SK-N-SH (cell line): ENCODE measurements around the gene C6orf15. TPM values are rescaled to one million over a fixed set of nuclear protein-coding genes. Genes with fewer than 3 reads are reported as not detected.

Experiments
- CTCF ChIA-PET: fragments of 300-600, 350-600 bp; formaldehyde crosslinking; extraction: SDS; loops from one replicate; lab custom pipeline; 2021; lab: Yijun Ruan, JAX
- POLR2A ChIA-PET: fragments of 350-600 bp; sonication (Branson Sonifier 250); formaldehyde crosslinking; extraction: SDS; loops from one replicate; lab custom pipeline; 2020; ENCODE audit warnings: antibody characterized with exemption, inconsistent platforms; lab: Yijun Ruan, JAX
- DNase-seq: peaks from one replicate; pipeline ENCODE4 v3.0.0; 2012
- H2AFZ ChIP-seq: fragments of 200-600 bp; sonication (generic); 2 replicates; pipeline ENCODE4 v1.8.1; 2016; ENCODE audit warnings: antibody characterized with exemption, mild to moderate bottlenecking, low read depth
- H3F3A ChIP-seq: fragments of 200-600 bp; sonication (generic); replicated peaks from 2 replicates; pipeline ENCODE3; 2016; ENCODE audit warnings: antibody characterized with exemption, mild to moderate bottlenecking; ENCODE audit not compliant: insufficient read depth
- H3K27ac ChIP-seq, 2 experiments: fragments of 200-500 bp in 1 of 2; fragments of 200-600 bp in 1 of 2; sonication (Bioruptor generic) in 1 of 2; sonication (generic), shearing (Covaris generic) in 1 of 2; 2 replicates each; pipeline versions ENCODE4 v1.5.1 to v1.6.1; 2014 to 2016; ENCODE audit warnings: low read depth in 2 of 2, inconsistent platforms in 1 of 2, low read length in 1 of 2, mild to moderate bottlenecking in 1 of 2, mixed read lengths in 1 of 2
- H3K27me3 ChIP-seq: fragments of 200-600 bp; sonication (generic), shearing (Covaris generic); 2 replicates; pipeline ENCODE4 v1.6.1; 2016; ENCODE audit warnings: mixed run types; ENCODE audit not compliant: insufficient read depth
- H3K36me3 ChIP-seq, 2 experiments: fragments of 200-500 bp in 1 of 2; fragments of 200-600 bp in 1 of 2; sonication (Bioruptor generic) in 1 of 2; sonication (generic) in 1 of 2; replicated peaks in 1 of 2; 2 replicates each; pipeline versions ENCODE3 to v1.5.1; 2014 to 2016; ENCODE audit warnings: low read length in 1 of 2, mild to moderate bottlenecking in 1 of 2; ENCODE audit not compliant: insufficient read depth in 2 of 2, control insufficient read depth in 1 of 2
- H3K4me1 ChIP-seq, 2 experiments: fragments of 200-500 bp in 1 of 2; fragments of 200-600 bp in 1 of 2; sonication (Bioruptor generic) in 1 of 2; sonication (generic), shearing (Covaris generic) in 1 of 2; 2 replicates each; pipeline versions ENCODE4 v1.5.1 to v1.6.1; 2014 to 2016; ENCODE audit warnings: low read depth in 1 of 2, low read length in 1 of 2, mixed run types in 1 of 2; ENCODE audit not compliant: insufficient read depth in 2 of 2, control insufficient read depth in 1 of 2
- H3K4me2 ChIP-seq: fragments of 200-600 bp; sonication (generic), shearing (Covaris generic); 2 replicates; pipeline ENCODE4 v1.6.1; 2017; ENCODE audit warnings: mixed run types
- H3K4me3 ChIP-seq, 2 experiments: fragments of 200-500 bp in 1 of 2; fragments of 200-600 bp in 1 of 2; sonication (Bioruptor generic) in 1 of 2; sonication (generic), shearing (Covaris generic) in 1 of 2; 2 replicates each; pipeline versions ENCODE4 v1.5.1 to v1.8.1; 2014 to 2016; ENCODE audit warnings: low read depth in 2 of 2, inconsistent platforms in 1 of 2, low read length in 1 of 2, mild to moderate bottlenecking in 1 of 2, mixed read lengths in 1 of 2, moderate library complexity in 1 of 2
- H3K79me2 ChIP-seq: fragments of 200-600 bp; sonication (generic); 2 replicates; pipeline ENCODE4 v1.8.1; 2017; ENCODE audit warnings: mild to moderate bottlenecking; ENCODE audit not compliant: insufficient read depth
- H3K9ac ChIP-seq: fragments of 200-600 bp; sonication (generic); 2 replicates; pipeline ENCODE4 v1.6.1; 2017; ENCODE audit warnings: mixed run types
- H3K9me2 ChIP-seq: fragments of 200-600 bp; sonication (generic); 2 replicates; pipeline ENCODE4 v1.6.1; 2017; ENCODE audit warnings: mixed run types
- H3K9me3 ChIP-seq: fragments of 200-600 bp; sonication (generic); 2 replicates; pipeline ENCODE4 v1.6.1; 2017; ENCODE audit warnings: mixed run types, mild to moderate bottlenecking, moderate library complexity
- H4K20me1 ChIP-seq: fragments of 200-600 bp; sonication (generic); 2 replicates; pipeline ENCODE4 v1.6.1; 2017; ENCODE audit warnings: mild to moderate bottlenecking, mixed run types; ENCODE audit not compliant: insufficient read depth
- ELF1 ChIP-seq: IDR thresholded peaks from 2 replicates; pipeline ENCODE4 v1.4.0; 2012
- EP300 ChIP-seq, 2 experiments: IDR thresholded peaks; 2 replicates each; pipeline versions ENCODE4 v1.4.0 to v1.6.1; 2012; ENCODE audit warnings: borderline replicate concordance in 1 of 2, low read depth in 1 of 2, low read length in 1 of 2
- FOSL2 ChIP-seq: IDR thresholded peaks from 2 replicates; pipeline ENCODE4 v1.4.0; 2012; ENCODE audit warnings: low read depth, mild to moderate bottlenecking, moderate library complexity, borderline replicate concordance
- FOXJ3 ChIP-seq: sonication (generic); formaldehyde crosslinking; IDR thresholded peaks from 2 replicates; pipeline ENCODE4 v1.5.1; 2020; ENCODE audit warnings: mild to moderate bottlenecking, missing genetic modification reagents
- FOXM1 ChIP-seq: IDR thresholded peaks from 2 replicates; pipeline ENCODE4 v1.4.0; 2012; ENCODE audit warnings: low read depth, mild to moderate bottlenecking
- MXI1 ChIP-seq: IDR thresholded peaks from 2 replicates; pipeline ENCODE4 v1.6.1; 2012; ENCODE audit warnings: mild to moderate bottlenecking, low read depth, low read length, improper control_type of control experiment
- POLR2AphosphoS5 ChIP-seq: IDR thresholded peaks from 2 replicates; pipeline ENCODE4 v1.6.1; 2012; ENCODE audit warnings: low read depth, low read length
- TCF12 ChIP-seq: IDR thresholded peaks from 2 replicates; pipeline ENCODE4 v1.4.0; 2012
- TEAD4 ChIP-seq: IDR thresholded peaks from 2 replicates; pipeline ENCODE4 v1.4.0; 2012; ENCODE audit warnings: mild to moderate bottlenecking, borderline replicate concordance; ENCODE audit not compliant: insufficient read depth
- WGBS: methylation state at CpG from one replicate; pipeline ENCODE4 v1.1.6; 2017; ENCODE audit warnings: low lambda C conversion rate; 5-methylcytosine and 5-hydroxymethylcytosine counted together
- polyA plus RNA-seq, 3 experiments: library from polyadenylated mRNA; depleted of rRNA; stranded (reverse); fragments of >200 nt; gene quantifications; 2 replicates each; pipeline ENCODE4 v1.2.3, GENCODE V29; 2012
- TF ChIP-seq, protein P1 (sequence below): fragments of 150-350 bp; IDR thresholded peaks from 2 replicates; pipeline ENCODE4 v1.6.1; 2017; ENCODE audit warnings: antibody characterized with exemption, low read length, low read depth, borderline replicate concordance
- TF ChIP-seq, protein P2 (sequence below): IDR thresholded peaks from 2 replicates; pipeline ENCODE4 v1.4.0; 2012; ENCODE audit warnings: low read depth, borderline replicate concordance
- TF ChIP-seq, protein P3 (sequence below): fragments of 200-600 bp; sonication (generic); IDR thresholded peaks from 2 replicates; pipeline ENCODE4 v1.6.1; 2017; ENCODE audit warnings: antibody characterized with exemption, mild to moderate bottlenecking, moderate library complexity

C6orf15 gene
- polyA plus RNA-seq, 1 of the 3 experiments (the other 2 are of a cell fraction) = not detected

DNA sequence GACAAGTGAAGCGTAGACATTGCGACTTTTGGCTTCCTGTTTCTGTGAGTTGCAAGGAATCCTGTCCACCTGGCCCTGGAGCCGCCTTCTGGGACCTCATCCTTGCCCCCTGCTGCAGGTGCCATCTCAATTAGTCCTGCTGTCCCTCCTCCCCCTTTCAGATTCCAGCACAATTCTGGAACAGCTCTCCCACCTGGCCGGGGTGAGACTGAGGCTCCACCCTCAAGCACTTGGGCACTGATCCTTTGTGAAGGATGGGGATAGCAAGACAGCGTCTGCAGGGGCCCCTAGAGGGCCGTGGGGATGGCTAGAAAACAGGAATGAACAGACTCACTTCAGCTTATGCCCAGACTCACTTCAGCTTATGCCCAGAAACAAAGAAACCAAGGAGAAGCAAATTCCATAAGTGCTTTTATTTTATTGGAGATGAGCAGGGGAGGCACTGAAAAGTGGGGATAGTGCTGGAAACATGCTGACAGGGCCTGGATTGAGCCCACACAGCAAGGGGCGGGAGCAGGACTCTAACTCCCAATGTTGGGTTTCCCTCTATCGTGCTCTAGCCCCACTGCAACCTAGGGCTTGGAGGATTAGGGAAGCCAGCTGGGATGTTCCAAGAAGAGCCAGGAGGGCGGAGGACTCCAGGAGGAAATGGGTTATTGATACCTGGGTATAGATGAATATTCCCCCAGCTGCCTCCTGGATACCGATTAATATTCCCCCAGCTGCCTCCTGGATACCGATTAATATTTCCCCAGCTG, 1.4 kb downstream of the C6orf15 start:
- DNase-seq = no peak
- H3K4me2 ChIP-seq = no peak overlapping the region
- H2AFZ ChIP-seq = no peak overlapping the region
- no peaks in the 10 kb centered on the region for H3K36me3 ChIP-seq
- peaks cover 9% of the 10 kb centered on the region for H3K79me2 ChIP-seq
- TF ChIP-seq, protein P1, sequence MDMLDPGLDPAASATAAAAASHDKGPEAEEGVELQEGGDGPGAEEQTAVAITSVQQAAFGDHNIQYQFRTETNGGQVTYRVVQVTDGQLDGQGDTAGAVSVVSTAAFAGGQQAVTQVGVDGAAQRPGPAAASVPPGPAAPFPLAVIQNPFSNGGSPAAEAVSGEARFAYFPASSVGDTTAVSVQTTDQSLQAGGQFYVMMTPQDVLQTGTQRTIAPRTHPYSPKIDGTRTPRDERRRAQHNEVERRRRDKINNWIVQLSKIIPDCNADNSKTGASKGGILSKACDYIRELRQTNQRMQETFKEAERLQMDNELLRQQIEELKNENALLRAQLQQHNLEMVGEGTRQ = no peak
- TF ChIP-seq FOXJ3 (CRISPR knock-in tag) (no peak), TCF12 (no peak), ELF1 (no peak), MXI1 (no peak), EP300 (IDR thresholded peaks at IDR 0.05; ENCODE audit: borderline replicate concordance in 1 of 2, low read depth in 1 of 2, low read length in 1 of 2) (no peak), FOSL2 (no peak), TEAD4 (no peak), FOXM1 (no peak), POLR2AphosphoS5 (no peak)
- TF ChIP-seq, protein P2, sequence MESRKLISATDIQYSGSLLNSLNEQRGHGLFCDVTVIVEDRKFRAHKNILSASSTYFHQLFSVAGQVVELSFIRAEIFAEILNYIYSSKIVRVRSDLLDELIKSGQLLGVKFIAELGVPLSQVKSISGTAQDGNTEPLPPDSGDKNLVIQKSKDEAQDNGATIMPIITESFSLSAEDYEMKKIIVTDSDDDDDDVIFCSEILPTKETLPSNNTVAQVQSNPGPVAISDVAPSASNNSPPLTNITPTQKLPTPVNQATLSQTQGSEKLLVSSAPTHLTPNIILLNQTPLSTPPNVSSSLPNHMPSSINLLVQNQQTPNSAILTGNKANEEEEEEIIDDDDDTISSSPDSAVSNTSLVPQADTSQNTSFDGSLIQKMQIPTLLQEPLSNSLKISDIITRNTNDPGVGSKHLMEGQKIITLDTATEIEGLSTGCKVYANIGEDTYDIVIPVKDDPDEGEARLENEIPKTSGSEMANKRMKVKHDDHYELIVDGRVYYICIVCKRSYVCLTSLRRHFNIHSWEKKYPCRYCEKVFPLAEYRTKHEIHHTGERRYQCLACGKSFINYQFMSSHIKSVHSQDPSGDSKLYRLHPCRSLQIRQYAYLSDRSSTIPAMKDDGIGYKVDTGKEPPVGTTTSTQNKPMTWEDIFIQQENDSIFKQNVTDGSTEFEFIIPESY = no peak
- TF ChIP-seq, protein P3, sequence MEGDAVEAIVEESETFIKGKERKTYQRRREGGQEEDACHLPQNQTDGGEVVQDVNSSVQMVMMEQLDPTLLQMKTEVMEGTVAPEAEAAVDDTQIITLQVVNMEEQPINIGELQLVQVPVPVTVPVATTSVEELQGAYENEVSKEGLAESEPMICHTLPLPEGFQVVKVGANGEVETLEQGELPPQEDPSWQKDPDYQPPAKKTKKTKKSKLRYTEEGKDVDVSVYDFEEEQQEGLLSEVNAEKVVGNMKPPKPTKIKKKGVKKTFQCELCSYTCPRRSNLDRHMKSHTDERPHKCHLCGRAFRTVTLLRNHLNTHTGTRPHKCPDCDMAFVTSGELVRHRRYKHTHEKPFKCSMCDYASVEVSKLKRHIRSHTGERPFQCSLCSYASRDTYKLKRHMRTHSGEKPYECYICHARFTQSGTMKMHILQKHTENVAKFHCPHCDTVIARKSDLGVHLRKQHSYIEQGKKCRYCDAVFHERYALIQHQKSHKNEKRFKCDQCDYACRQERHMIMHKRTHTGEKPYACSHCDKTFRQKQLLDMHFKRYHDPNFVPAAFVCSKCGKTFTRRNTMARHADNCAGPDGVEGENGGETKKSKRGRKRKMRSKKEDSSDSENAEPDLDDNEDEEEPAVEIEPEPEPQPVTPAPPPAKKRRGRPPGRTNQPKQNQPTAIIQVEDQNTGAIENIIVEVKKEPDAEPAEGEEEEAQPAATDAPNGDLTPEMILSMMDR = no peak
- no peaks in the 10 kb centered on the region for H3K9me3 ChIP-seq
- H3K4me3 ChIP-seq = no peak overlapping the region
- no peak overlapping the region for H3K27ac ChIP-seq
- ChIA-PET POLR2A (no interaction called here), CTCF (interaction anchor here (0.6 to 4.8 kb wide), 6 partner anchors 17 to 82 kb away, joined by 3 to 20 read pairs (median 4); no protein-coding TSS in a partner anchor)
- no peaks in the 10 kb centered on the region for H3K9me2 ChIP-seq
- H3K27me3 ChIP-seq = no peaks in the 10 kb centered on the region; the same call in 1 of the 2 replicates
- H3K4me1 ChIP-seq = peaks cover 2 to 12% of the 10 kb centered on the region in 2 experiments; a peak in 3 of 4 replicates
- peaks cover 5% of the 10 kb centered on the region for H3F3A ChIP-seq
- no peak overlapping the region for H3K9ac ChIP-seq
- no peaks in the 10 kb centered on the region for H4K20me1 ChIP-seq
- WGBS = 69% methylated on average over 11 of the region's 11 CpGs

DNA sequence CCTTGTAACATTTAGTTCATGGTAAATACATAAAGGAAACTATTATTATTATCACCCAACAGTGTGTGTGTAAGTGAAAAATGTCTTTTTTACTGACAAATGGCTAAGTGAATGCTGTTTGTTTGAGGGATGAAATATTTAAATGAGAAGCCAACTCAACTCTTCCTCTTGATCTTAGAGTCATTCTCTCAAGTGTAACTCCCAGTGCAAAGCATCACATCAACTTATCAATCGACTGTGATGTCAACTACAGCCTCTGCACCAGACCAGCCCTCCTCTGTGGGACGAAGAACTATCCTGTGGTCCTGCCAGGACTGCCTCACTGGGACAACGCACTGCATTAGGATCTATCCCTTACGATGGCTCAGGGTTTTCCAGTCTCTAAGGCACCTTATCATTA, 5.3 kb downstream of the C6orf15 start:
- H3K9me2 ChIP-seq = no peaks in the 10 kb centered on the region
- H3K36me3 ChIP-seq = no peaks in the 10 kb centered on the region
- no peak overlapping the region for H2AFZ ChIP-seq
- H4K20me1 ChIP-seq = no peaks in the 10 kb centered on the region
- H3K27ac ChIP-seq = no peak overlapping the region
- H3K4me2 ChIP-seq = no peak overlapping the region
- H3K9ac ChIP-seq = no peak overlapping the region
- ChIA-PET POLR2A (no interaction called here), CTCF (no interaction called here)
- H3K4me3 ChIP-seq = no peak overlapping the region
- DNase-seq = no peak
- WGBS = 13% methylated on average over 3 of the region's 4 CpGs
- no peaks in the 10 kb centered on the region for H3K9me3 ChIP-seq
- no peaks in the 10 kb centered on the region for H3K4me1 ChIP-seq
- H3F3A ChIP-seq = no peaks in the 10 kb centered on the region
- no peaks in the 10 kb centered on the region for H3K79me2 ChIP-seq
- H3K27me3 ChIP-seq = no peaks in the 10 kb centered on the region; the same call in 1 of the 2 replicates
- TF ChIP-seq TCF12 (no peak), EP300 (IDR thresholded peaks at IDR 0.05; ENCODE audit: borderline replicate concordance in 1 of 2, low read depth in 1 of 2, low read length in 1 of 2) (no peak)
- TF ChIP-seq, protein P2 = no peak
